ENCODE results near the gene CHD1.
A peak's percentile ranks its signal among the peaks of the same experiment; 100 is the strongest.

DNA sequence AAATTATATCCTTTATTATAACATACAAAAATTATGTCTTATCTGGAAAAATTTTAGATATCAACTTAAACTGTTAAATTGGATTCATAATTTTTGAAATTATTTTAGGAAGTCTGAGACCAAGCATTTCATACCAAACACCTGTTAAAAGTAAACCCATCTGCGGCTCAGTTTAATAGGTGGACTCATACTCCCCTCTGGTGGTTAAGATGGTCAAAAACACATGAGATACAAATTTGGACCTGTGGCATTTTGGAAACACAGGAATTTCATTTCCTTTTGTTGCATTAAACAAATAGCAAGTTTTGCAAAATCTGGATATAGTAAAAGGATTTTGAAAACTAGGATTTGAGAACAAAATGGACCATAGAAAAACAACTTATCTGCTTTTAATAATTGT lies 101.6 kb downstream of the CHD1 start:
- TF ChIP-seq, protein P1, sequence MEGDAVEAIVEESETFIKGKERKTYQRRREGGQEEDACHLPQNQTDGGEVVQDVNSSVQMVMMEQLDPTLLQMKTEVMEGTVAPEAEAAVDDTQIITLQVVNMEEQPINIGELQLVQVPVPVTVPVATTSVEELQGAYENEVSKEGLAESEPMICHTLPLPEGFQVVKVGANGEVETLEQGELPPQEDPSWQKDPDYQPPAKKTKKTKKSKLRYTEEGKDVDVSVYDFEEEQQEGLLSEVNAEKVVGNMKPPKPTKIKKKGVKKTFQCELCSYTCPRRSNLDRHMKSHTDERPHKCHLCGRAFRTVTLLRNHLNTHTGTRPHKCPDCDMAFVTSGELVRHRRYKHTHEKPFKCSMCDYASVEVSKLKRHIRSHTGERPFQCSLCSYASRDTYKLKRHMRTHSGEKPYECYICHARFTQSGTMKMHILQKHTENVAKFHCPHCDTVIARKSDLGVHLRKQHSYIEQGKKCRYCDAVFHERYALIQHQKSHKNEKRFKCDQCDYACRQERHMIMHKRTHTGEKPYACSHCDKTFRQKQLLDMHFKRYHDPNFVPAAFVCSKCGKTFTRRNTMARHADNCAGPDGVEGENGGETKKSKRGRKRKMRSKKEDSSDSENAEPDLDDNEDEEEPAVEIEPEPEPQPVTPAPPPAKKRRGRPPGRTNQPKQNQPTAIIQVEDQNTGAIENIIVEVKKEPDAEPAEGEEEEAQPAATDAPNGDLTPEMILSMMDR (IDR thresholded peaks at IDR 0.05), result peak in 4 of 5 experiments; percentile 33 to 67 (median 47)
- TF ChIP-seq POLR2A (IDR thresholded peaks at IDR 0.05), result no peak

Data from tibial nerve (tissue), 3 donors.